K562 (cell line): ENCODE measurements around the gene ZDHHC14. TPM values are rescaled to one million over a fixed set of nuclear protein-coding genes. Genes with fewer than 3 reads are reported as not detected.

Experiments used
- ZBED1 ChIP-seq: IDR thresholded peaks from 2 replicates; pipeline ENCODE4 v1.6.1; 2014
- polyA plus RNA-seq, 8 experiments: library from polyadenylated mRNA; depleted of rRNA in 4 of 8; stranded (reverse) in 5 of 8; unstranded in 3 of 8; fragments of >200 nt; fragmentation: Nextera tagmentation in 2 of 8; fragmentation: Illumina TruSeq in 1 of 8; extraction: Ambion mirVana in 2 of 8; extraction: Trizol in 1 of 8; gene quantifications; 2 replicates each; pipeline versions ENCODE4 v1.2.1 to v1.2.3, GENCODE V29; 2011 to 2014; ENCODE audit warnings: inconsistent platforms in 1 of 8, missing spikeins in 1 of 8
- total RNA-seq, 7 experiments: library from RNA; depleted of rRNA in 6 of 7; stranded (reverse); fragments of >200 nt in 6 of 7; fragmentation: Illumina TruSeq in 2 of 7; extraction: Trizol in 2 of 7; gene quantifications; 2 replicates each; pipeline versions ENCODE4 v1.2.1 to v1.2.3, GENCODE V29; 2011 to 2021; ENCODE audit warnings: low replicate concordance in 1 of 7
- TF ChIP-seq, protein P1 (sequence below): IDR thresholded peaks from 2 replicates; pipeline ENCODE4 v1.6.1; 2014; ENCODE audit warnings: antibody characterized with exemption
- TF ChIP-seq, protein P2 (sequence below): sonication (generic); formaldehyde crosslinking; IDR thresholded peaks from 2 replicates; pipeline ENCODE4 v1.9.0; 2022; ENCODE audit warnings: mild to moderate bottlenecking, missing genetic modification reagents
- TF ChIP-seq, protein P3 (sequence below), 2 experiments: fragments of 200-800 bp in 1 of 2; sonication (Bioruptor generic) in 1 of 2; sonication (generic) in 1 of 2; formaldehyde crosslinking in 1 of 2; IDR thresholded peaks in 1 of 2; conservative IDR thresholded peaks in 1 of 2; 2 replicates each; pipeline versions ENCODE4 v1.5.0 to v1.6.1; 2016 to 2020; ENCODE audit warnings: missing compliant biosample characterization in 1 of 2, missing genetic modification characterization in 1 of 2, missing genetic modification reagents in 1 of 2
- TF ChIP-seq, protein P4 (sequence below): sonication (generic); formaldehyde crosslinking; IDR thresholded peaks from 2 replicates; pipeline ENCODE4 v1.8.1; 2023; ENCODE audit warnings: mild to moderate bottlenecking, missing genetic modification reagents
- TF ChIP-seq, protein P5 (sequence below): fragments of 450-650 bp; IDR thresholded peaks from 2 replicates; pipeline ENCODE4 v1.6.1; 2016; ENCODE audit warnings: missing biosample characterization, missing genetic modification characterization
- TF ChIP-seq, protein P6 (sequence below): fragments of 450-650 bp; IDR thresholded peaks from 2 replicates; pipeline ENCODE4 v1.6.1; 2014; ENCODE audit warnings: low read depth, mild to moderate bottlenecking, moderate library complexity, borderline replicate concordance
- TF ChIP-seq, protein P7 (sequence below): fragments of 150-350 bp; IDR thresholded peaks from 2 replicates; pipeline ENCODE4 v1.6.1; 2014; ENCODE audit warnings: low read depth, mild to moderate bottlenecking, low read length, borderline replicate concordance
- TF ChIP-seq, protein P8 (sequence below): fragments of 250-450 bp; sonication (Bioruptor Pico); IDR thresholded peaks from 2 replicates; pipeline ENCODE4 v1.5.0; 2021; ENCODE audit warnings: mild to moderate bottlenecking, moderate library complexity

ZDHHC14 gene
- total and polyA plus RNA-seq, 9 of the 15 experiments (the other 6 are each of a cell fraction or from before 2014, with no cell fraction given) = 0.92 to 23.1 (median 13.8) TPM

DNA sequence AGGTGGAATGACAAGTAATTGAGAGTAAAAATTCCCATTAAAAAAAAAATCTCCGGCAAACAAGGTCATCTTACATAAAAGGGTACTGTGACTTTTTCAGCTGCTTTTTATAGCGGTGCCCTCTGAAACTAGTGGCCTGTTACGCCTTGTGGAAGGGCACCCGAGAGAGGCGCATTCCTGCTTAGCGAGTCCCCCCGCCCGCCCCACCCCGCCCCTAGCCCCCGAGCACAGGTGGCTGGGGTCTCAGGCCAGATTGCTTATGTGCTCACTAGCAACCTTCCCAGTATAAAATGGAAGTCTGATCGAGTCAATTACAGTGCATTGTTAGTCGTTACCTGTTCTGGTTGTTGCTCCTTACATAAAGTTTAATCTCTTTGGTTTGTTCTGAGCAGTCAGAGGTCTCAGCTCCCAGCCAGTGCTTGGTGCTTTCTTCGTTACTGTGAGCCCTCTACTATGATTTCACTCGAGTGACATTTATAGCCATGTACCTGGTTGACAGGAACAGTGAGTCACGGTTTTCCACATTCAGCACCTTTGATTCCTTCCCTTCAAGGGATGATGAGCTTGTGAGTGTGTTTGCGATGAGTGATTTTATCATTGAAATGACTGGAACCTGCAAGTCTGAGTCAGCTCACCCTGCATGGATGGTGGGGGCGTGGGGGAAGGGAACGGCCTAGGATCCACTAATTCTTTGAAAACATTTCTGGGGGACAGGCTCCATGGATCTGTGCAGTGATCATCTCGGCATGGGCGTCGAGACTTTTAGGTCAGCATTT lies 47.6 kb downstream of the ZDHHC14 start (continued):
- TF ChIP-seq, protein P1, sequence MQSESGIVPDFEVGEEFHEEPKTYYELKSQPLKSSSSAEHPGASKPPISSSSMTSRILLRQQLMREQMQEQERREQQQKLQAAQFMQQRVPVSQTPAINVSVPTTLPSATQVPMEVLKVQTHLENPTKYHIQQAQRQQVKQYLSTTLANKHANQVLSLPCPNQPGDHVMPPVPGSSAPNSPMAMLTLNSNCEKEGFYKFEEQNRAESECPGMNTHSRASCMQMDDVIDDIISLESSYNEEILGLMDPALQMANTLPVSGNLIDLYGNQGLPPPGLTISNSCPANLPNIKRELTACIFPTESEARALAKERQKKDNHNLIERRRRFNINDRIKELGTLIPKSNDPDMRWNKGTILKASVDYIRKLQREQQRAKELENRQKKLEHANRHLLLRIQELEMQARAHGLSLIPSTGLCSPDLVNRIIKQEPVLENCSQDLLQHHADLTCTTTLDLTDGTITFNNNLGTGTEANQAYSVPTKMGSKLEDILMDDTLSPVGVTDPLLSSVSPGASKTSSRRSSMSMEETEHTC = no peak
- TF ChIP-seq, protein P2, sequence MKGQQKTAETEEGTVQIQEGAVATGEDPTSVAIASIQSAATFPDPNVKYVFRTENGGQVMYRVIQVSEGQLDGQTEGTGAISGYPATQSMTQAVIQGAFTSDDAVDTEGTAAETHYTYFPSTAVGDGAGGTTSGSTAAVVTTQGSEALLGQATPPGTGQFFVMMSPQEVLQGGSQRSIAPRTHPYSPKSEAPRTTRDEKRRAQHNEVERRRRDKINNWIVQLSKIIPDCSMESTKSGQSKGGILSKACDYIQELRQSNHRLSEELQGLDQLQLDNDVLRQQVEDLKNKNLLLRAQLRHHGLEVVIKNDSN (CRISPR knock-in tag) = no peak
- TF ChIP-seq, protein P3, sequence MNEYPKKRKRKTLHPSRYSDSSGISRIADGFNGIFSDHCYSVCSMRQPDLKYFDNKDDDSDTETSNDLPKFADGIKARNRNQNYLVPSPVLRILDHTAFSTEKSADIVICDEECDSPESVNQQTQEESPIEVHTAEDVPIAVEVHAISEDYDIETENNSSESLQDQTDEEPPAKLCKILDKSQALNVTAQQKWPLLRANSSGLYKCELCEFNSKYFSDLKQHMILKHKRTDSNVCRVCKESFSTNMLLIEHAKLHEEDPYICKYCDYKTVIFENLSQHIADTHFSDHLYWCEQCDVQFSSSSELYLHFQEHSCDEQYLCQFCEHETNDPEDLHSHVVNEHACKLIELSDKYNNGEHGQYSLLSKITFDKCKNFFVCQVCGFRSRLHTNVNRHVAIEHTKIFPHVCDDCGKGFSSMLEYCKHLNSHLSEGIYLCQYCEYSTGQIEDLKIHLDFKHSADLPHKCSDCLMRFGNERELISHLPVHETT (CRISPR knock-in tag; conservative IDR thresholded peaks at IDR 0.05 in 1 of 2, IDR thresholded peaks at IDR 0.05 in 1 of 2) = no peak
- TF ChIP-seq, protein P4, sequence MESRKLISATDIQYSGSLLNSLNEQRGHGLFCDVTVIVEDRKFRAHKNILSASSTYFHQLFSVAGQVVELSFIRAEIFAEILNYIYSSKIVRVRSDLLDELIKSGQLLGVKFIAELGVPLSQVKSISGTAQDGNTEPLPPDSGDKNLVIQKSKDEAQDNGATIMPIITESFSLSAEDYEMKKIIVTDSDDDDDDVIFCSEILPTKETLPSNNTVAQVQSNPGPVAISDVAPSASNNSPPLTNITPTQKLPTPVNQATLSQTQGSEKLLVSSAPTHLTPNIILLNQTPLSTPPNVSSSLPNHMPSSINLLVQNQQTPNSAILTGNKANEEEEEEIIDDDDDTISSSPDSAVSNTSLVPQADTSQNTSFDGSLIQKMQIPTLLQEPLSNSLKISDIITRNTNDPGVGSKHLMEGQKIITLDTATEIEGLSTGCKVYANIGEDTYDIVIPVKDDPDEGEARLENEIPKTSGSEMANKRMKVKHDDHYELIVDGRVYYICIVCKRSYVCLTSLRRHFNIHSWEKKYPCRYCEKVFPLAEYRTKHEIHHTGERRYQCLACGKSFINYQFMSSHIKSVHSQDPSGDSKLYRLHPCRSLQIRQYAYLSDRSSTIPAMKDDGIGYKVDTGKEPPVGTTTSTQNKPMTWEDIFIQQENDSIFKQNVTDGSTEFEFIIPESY (CRISPR knock-in tag) = no peak
- TF ChIP-seq, protein P5, sequence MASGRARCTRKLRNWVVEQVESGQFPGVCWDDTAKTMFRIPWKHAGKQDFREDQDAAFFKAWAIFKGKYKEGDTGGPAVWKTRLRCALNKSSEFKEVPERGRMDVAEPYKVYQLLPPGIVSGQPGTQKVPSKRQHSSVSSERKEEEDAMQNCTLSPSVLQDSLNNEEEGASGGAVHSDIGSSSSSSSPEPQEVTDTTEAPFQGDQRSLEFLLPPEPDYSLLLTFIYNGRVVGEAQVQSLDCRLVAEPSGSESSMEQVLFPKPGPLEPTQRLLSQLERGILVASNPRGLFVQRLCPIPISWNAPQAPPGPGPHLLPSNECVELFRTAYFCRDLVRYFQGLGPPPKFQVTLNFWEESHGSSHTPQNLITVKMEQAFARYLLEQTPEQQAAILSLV (tag) = no peak
- TF ChIP-seq, protein P6, sequence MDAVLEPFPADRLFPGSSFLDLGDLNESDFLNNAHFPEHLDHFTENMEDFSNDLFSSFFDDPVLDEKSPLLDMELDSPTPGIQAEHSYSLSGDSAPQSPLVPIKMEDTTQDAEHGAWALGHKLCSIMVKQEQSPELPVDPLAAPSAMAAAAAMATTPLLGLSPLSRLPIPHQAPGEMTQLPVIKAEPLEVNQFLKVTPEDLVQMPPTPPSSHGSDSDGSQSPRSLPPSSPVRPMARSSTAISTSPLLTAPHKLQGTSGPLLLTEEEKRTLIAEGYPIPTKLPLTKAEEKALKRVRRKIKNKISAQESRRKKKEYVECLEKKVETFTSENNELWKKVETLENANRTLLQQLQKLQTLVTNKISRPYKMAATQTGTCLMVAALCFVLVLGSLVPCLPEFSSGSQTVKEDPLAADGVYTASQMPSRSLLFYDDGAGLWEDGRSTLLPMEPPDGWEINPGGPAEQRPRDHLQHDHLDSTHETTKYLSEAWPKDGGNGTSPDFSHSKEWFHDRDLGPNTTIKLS = no peak
- no peak for TF ChIP-seq ZBED1
- TF ChIP-seq, protein P7, sequence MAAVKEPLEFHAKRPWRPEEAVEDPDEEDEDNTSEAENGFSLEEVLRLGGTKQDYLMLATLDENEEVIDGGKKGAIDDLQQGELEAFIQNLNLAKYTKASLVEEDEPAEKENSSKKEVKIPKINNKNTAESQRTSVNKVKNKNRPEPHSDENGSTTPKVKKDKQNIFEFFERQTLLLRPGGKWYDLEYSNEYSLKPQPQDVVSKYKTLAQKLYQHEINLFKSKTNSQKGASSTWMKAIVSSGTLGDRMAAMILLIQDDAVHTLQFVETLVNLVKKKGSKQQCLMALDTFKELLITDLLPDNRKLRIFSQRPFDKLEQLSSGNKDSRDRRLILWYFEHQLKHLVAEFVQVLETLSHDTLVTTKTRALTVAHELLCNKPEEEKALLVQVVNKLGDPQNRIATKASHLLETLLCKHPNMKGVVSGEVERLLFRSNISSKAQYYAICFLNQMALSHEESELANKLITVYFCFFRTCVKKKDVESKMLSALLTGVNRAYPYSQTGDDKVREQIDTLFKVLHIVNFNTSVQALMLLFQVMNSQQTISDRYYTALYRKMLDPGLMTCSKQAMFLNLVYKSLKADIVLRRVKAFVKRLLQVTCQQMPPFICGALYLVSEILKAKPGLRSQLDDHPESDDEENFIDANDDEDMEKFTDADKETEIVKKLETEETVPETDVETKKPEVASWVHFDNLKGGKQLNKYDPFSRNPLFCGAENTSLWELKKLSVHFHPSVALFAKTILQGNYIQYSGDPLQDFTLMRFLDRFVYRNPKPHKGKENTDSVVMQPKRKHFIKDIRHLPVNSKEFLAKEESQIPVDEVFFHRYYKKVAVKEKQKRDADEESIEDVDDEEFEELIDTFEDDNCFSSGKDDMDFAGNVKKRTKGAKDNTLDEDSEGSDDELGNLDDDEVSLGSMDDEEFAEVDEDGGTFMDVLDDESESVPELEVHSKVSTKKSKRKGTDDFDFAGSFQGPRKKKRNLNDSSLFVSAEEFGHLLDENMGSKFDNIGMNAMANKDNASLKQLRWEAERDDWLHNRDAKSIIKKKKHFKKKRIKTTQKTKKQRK = no peak
- TF ChIP-seq, protein P8, sequence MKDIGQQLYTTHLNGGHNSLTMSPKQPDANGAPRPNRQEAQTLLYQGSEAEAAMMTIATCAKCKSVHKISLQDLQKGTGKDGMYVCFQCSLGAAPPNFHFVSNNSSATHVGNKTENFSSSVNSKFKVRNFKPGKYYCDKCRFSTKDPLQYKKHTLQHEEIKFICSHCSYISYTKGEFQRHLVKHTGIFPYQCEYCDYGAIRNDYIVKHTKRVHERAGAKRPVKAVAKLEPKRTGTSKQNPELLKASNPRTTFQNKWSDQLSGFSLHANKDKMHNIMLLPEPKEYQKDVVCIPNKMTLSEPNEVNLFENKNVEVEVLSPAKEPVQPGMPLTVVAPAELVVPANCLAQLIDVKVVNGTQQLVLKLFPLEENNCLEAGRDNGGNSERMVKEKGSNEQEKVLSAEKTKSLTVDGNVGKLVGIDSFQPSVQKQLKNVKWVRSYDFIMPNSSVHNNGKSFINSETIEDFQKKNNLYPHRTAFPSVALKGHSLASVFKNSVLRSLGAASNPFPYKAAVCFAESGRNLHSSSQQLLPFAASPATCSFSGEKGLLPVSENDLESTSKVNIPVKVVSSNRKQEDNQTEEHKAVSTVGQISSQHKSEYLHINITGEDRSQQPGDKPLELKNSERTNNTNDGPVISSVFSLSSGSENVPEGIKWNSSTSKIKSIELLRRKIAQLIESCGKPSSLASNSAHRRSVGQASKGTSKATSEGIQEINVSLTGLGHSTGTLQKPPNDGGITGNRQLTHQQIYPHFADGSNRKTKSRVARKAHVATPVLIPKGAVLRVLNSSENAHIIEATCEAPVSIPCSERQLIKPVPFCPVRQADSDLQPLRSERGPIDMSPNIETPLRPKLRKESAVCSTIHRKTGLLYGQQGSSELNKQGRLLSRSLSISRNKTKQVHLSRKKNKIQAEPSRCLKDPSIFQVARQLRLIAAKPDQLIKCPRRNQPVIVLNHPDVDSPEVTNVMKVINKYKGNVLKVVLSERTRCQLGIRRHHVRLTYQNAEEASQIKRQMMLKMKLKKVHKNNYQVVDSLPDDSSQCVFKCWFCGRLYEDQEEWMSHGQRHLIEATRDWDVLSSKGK (CRISPR knock-in tag) = no peak
